Natural killer cell (primary cell): Measurements from ENCODE around the gene FIBCD1. TPM values are rescaled to one million over a fixed set of nuclear protein-coding genes. Genes with fewer than 3 reads are reported as not detected.

Source experiments
- ATAC-seq, 3 donors: fragments of 150-1000 bp in 2 of 3; fragments of 200-7000 bp in 1 of 3; cut with Tn5 transposase; 1 replicate in 1 of 3; 2 replicates in 2 of 3; pipeline ENCODE4 v1.10.0; 2021; ENCODE audit warnings: mild to moderate bottlenecking in 2 of 3, moderate library complexity in 2 of 3
- DNase-seq, 2 donors: peaks; one replicate each; pipeline versions ENCODE4 v3.0.0 to v3.0.0-alpha.2; 2013 to 2021; ENCODE audit warnings: mixed read lengths in 1 of 2
- H3K27ac ChIP-seq: one replicate; pipeline ENCODE4 v1.5.1; 2013; ENCODE audit warnings: mild to moderate bottlenecking, low read length
- H3K27me3 ChIP-seq: one replicate; pipeline ENCODE4 v1.6.1; 2013; ENCODE audit warnings: low read length; ENCODE audit not compliant: control insufficient read depth, insufficient read depth
- H3K36me3 ChIP-seq: one replicate; pipeline ENCODE4 v1.6.1; 2013; ENCODE audit warnings: low read length; ENCODE audit not compliant: control insufficient read depth, insufficient read depth
- H3K4me1 ChIP-seq: one replicate; pipeline ENCODE4 v1.6.1; 2013; ENCODE audit warnings: low read length; ENCODE audit not compliant: control insufficient read depth, insufficient read depth
- H3K4me3 ChIP-seq: one replicate; pipeline ENCODE4 v1.5.1; 2013; ENCODE audit warnings: low read length
- H3K9me3 ChIP-seq: one replicate; pipeline ENCODE4 v1.6.1; 2013; ENCODE audit warnings: low read length; ENCODE audit not compliant: control insufficient read depth, insufficient read depth
- H3K27ac Mint-ChIP-seq, 2 donors: one replicate each; pipeline ENCODE4 v1.8.0; 2022; ENCODE audit warnings: mild to moderate bottlenecking in 2 of 2, mixed read lengths in 2 of 2, moderate library complexity in 1 of 2
- H3K27me3 Mint-ChIP-seq, 2 donors: one replicate each; pipeline ENCODE4 v1.8.0; 2022; ENCODE audit warnings: low read depth in 2 of 2, mixed read lengths in 2 of 2
- H3K36me3 Mint-ChIP-seq: one replicate; pipeline ENCODE4 v1.8.0; 2022; ENCODE audit warnings: mixed read lengths
- H3K4me1 Mint-ChIP-seq, 2 donors: one replicate each; pipeline ENCODE4 v1.8.0; 2022; ENCODE audit warnings: mixed read lengths in 2 of 2
- H3K4me3 Mint-ChIP-seq: one replicate; pipeline ENCODE4 v1.8.0; 2022; ENCODE audit warnings: mild to moderate bottlenecking, moderate library complexity, mixed read lengths
- H3K9me3 Mint-ChIP-seq, 2 donors: one replicate each; pipeline ENCODE4 v1.8.0; 2022; ENCODE audit warnings: mixed read lengths in 2 of 2
- WGBS: methylation state at CpG from one replicate; pipeline ENCODE4 v1.1.7; 2013; ENCODE audit warnings: missing lambda C conversion rate; ENCODE audit not compliant: insufficient coverage; 5-methylcytosine and 5-hydroxymethylcytosine counted together
- intact Hi-C: fragments of 100-400 bp; cut with micrococcal nuclease; formaldehyde crosslinking; loops from one replicate; pipeline ENCODE4 v1.14.2; 2022
- total RNA-seq, 4 donors: library from RNA; stranded (reverse); fragments of 120-200 nt in 1 of 4; gene quantifications; one replicate each; pipeline versions ENCODE4 v1.2.3 to v1.2.4, GENCODE V29; 2013 to 2022
- TF ChIP-seq, protein P1 (sequence below): fragments of 200-600 bp; IDR thresholded peaks from one replicate; pipeline ENCODE4 v1.8.0; 2022; ENCODE audit warnings: antibody characterized with exemption

FIBCD1 gene
- total RNA-seq, 3 donors from 2014 or later (not counting 1 experiment from before 2014, with no cell fraction given): not detected

DNA sequence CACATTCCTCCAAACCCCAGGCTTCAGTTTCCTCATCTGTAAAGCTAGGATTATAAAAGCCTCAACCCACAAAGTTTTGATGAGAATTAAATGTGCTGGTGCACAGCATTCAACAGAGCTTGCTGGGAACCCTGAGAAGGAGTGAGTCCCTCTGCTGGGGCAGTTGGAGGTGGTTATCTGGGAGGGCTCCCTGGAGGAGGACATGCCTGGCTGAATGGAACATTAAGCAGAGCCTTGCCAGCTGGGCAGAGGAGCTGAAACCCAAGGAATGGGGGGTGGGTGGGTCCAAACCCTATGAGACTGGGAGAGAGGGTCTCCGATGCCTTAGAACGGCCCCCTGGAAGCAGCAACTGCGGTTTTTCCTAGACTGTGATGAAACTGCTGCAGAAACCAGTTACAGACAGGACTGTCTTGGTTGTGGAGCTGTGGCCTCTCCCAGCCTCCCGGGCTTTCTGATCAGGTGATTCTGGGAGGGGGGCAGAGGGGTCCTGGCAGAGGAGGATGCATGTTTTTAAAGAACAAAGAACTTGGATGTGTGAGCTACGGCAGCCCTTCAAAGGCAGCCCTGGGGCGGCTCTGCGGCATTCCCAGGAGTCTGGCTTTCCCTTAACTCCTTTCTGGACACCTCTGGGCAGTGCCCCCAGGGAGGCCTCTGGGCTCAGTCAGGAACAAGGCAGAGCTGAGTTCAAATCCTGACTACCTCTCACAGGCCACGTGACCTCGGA, 20.8 kb downstream of the FIBCD1 start:
- no peaks in the 10 kb centered on the region for H3K27me3 ChIP-seq
- no peaks in the 10 kb centered on the region for H3K36me3 Mint-ChIP-seq
- intact Hi-C loops: no loop called here
- no peak overlapping the region for H3K27ac Mint-ChIP-seq
- no peaks in the 10 kb centered on the region for H3K4me1 Mint-ChIP-seq
- DNase-seq: no peak
- no peaks in the 10 kb centered on the region for H3K9me3 ChIP-seq
- ATAC-seq: no peak
- H3K27ac ChIP-seq: no peak overlapping the region
- no peaks in the 10 kb centered on the region for H3K27me3 Mint-ChIP-seq
- H3K4me1 ChIP-seq: no peaks in the 10 kb centered on the region
- H3K9me3 Mint-ChIP-seq: no peaks in the 10 kb centered on the region
- H3K36me3 ChIP-seq: no peaks in the 10 kb centered on the region
- H3K4me3 Mint-ChIP-seq: no peak overlapping the region
- no peak overlapping the region for H3K4me3 ChIP-seq
- WGBS: 82% methylated on average over 9 of the region's 9 CpGs
- TF ChIP-seq, protein P1, sequence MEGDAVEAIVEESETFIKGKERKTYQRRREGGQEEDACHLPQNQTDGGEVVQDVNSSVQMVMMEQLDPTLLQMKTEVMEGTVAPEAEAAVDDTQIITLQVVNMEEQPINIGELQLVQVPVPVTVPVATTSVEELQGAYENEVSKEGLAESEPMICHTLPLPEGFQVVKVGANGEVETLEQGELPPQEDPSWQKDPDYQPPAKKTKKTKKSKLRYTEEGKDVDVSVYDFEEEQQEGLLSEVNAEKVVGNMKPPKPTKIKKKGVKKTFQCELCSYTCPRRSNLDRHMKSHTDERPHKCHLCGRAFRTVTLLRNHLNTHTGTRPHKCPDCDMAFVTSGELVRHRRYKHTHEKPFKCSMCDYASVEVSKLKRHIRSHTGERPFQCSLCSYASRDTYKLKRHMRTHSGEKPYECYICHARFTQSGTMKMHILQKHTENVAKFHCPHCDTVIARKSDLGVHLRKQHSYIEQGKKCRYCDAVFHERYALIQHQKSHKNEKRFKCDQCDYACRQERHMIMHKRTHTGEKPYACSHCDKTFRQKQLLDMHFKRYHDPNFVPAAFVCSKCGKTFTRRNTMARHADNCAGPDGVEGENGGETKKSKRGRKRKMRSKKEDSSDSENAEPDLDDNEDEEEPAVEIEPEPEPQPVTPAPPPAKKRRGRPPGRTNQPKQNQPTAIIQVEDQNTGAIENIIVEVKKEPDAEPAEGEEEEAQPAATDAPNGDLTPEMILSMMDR: no peak

DNA sequence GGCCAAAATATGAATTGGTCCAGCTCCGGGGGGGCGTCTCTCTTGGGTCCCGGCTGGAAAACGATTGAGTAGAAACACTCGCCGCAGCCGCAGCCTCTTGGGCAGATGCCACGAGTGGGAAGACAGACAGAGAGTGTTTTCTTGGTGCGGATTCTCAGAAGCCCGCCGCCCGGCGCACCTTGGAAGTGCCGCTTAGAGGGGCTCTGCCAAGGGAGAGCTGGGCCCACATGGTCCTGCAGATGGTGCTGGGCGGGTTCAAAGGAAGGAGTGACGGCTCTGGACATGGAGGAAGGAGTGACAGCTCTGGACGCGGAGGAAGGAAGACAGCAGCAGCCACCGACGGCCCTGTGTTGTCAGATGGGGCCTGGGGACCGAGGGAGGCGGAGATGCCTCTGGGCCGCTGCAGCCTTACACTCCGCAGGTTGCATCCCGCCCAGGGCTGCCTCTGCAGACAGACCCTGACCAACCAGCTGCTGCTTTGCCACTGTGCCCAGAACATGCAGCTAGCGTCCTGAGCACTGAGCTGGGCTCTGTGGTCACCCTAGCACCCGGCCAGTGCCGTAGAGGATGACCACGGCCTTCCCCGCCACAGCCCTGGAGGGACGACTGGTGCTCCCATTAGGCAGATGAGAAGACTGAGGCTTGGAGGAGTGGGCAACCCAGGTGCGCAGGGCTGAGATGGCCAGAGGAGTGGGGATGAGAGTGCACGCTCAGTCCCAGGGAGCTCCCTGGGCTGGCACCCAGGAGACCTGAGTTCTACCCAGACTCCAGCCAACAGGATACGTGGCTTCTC, 21.7 kb downstream of the FIBCD1 start:
- intact Hi-C loops: no loop called here
- DNase-seq: no peak
- Mint-ChIP-seq H3K4me1 (no peaks in the 10 kb centered on the region), H3K27me3 (no peaks in the 10 kb centered on the region), H3K27ac (no peak overlapping the region), H3K9me3 (no peaks in the 10 kb centered on the region), H3K4me3 (no peak overlapping the region), H3K36me3 (no peaks in the 10 kb centered on the region)
- Histone ChIP-seq H3K4me1 (no peaks in the 10 kb centered on the region), H3K27ac (no peak overlapping the region), H3K9me3 (no peaks in the 10 kb centered on the region), H3K27me3 (no peaks in the 10 kb centered on the region), H3K4me3 (no peak overlapping the region), H3K36me3 (no peaks in the 10 kb centered on the region)
- TF ChIP-seq, protein P1: no peak
- ATAC-seq: no peak
- WGBS: 77% methylated on average over 34 of the region's 34 CpGs

DNA sequence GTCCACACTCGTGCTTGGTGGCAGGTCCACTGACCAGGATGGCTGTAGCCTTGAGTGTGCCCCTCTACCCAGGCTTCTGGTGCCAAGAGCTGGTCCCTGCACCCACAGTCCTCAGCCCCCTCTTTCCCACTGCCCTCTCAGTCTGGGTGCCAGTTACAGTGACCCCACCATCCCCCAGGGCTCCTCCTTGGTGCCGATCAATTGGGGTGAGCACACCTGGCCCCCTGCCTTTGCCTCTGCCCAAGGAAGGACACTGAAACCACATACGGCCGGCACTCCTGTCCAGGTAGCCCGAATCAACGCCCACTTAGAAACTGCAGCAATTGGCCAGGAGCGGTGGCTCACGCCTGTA, 24.0 kb downstream of the FIBCD1 start:
- H3K36me3 Mint-ChIP-seq: no peaks in the 10 kb centered on the region
- Histone ChIP-seq H3K9me3 (no peaks in the 10 kb centered on the region), H3K36me3 (no peaks in the 10 kb centered on the region), H3K27ac (no peak overlapping the region), H3K27me3 (no peaks in the 10 kb centered on the region), H3K4me3 (no peak overlapping the region), H3K4me1 (no peaks in the 10 kb centered on the region)
- ATAC-seq: no peak
- no peaks in the 10 kb centered on the region for H3K4me1 Mint-ChIP-seq
- H3K9me3 Mint-ChIP-seq: no peaks in the 10 kb centered on the region
- no peak for DNase-seq
- TF ChIP-seq, protein P1: no peak
- H3K4me3 Mint-ChIP-seq: no peak overlapping the region
- 87% methylated on average over 8 of the region's 8 CpGs for WGBS
- no peak overlapping the region for H3K27ac Mint-ChIP-seq
- intact Hi-C loops: no loop called here
- H3K27me3 Mint-ChIP-seq: no peaks in the 10 kb centered on the region
